Measurements from ENCODE around the gene MACROD2. TPM values are rescaled to one million over a fixed set of nuclear protein-coding genes. Genes with fewer than 3 reads are reported as not detected.
"Not testable (repeated sequence)": the region's sequence is repeated elsewhere in the genome, so short reads cannot be mapped to it uniquely, and the experiment has no call there.

MACROD2 gene
- total RNA-seq, 1 experiment from 2014 or later, result 1.4 TPM

GRCh38 chr20:15012566-15012965, 1017.2 kb downstream of the MACROD2 start:
- POLR2A ChIA-PET (ENCODE audit: low non-redundant PET), result no interaction called here
- Histone ChIP-seq H3K9me3 (ENCODE audit: low read depth, low read length, poor library complexity, severe bottlenecking) (peaks cover 9% of the 10 kb centered on the region), H3K36me3 (ENCODE audit: insufficient read depth, low read length, poor library complexity, severe bottlenecking) (no peaks in the 10 kb centered on the region), H3K4me3 (ENCODE audit: low read depth, low read length, poor library complexity, severe bottlenecking) (no peak overlapping the region), H3K4me1 (ENCODE audit: insufficient read depth, low read length, poor library complexity, severe bottlenecking) (no peaks in the 10 kb centered on the region), H3K27me3 (replicated peaks; ENCODE audit: insufficient read depth, low read depth, low read length, poor library complexity) (no peaks in the 10 kb centered on the region), H3K27ac (ENCODE audit: low read depth, low read length, poor library complexity, severe bottlenecking) (no peak overlapping the region)
- no peak for TF ChIP-seq CTCF (conservative IDR thresholded peaks at IDR 0.05; ENCODE audit: low read depth, low read length)
- no peak for TF ChIP-seq EZH2 (IDR thresholded peaks at IDR 0.05; ENCODE audit: borderline replicate concordance, low read depth, low read length, poor library complexity, severe bottlenecking)
- DNase-seq (ENCODE audit: low spot score), result no peak
- intact Hi-C loops (cut with micrococcal nuclease; ENCODE audit: unreplicated experiment), result no loop called here
- CTCF ChIA-PET, result no interaction called here
- no TSS peak for BruUV-seq (replicated peaks)

GRCh38 chr20:15016875-15017274, 1021.6 kb downstream of the MACROD2 start:
- BruUV-seq (replicated peaks); H3K4me1 ChIP-seq (ENCODE audit: insufficient read depth, low read length, poor library complexity, severe bottlenecking); POLR2A ChIA-PET (ENCODE audit: low non-redundant PET); intact Hi-C loops (cut with micrococcal nuclease; ENCODE audit: unreplicated experiment); H3K4me3 ChIP-seq (ENCODE audit: low read depth, low read length, poor library complexity, severe bottlenecking); DNase-seq (ENCODE audit: low spot score); H3K27ac ChIP-seq (ENCODE audit: low read depth, low read length, poor library complexity, severe bottlenecking); CTCF ChIA-PET; H3K27me3 ChIP-seq (replicated peaks; ENCODE audit: insufficient read depth, low read depth, low read length, poor library complexity); H3K9me3 ChIP-seq (ENCODE audit: low read depth, low read length, poor library complexity, severe bottlenecking); H3K36me3 ChIP-seq (ENCODE audit: insufficient read depth, low read length, poor library complexity, severe bottlenecking): not testable (repeated sequence)

GRCh38 chr20:15018966-15019365, 1023.6 kb downstream of the MACROD2 start:
- no peaks in the 10 kb centered on the region for H3K4me1 ChIP-seq (ENCODE audit: insufficient read depth, low read length, poor library complexity, severe bottlenecking)
- no peaks in the 10 kb centered on the region for H3K27me3 ChIP-seq (replicated peaks; ENCODE audit: insufficient read depth, low read depth, low read length, poor library complexity)
- no peak overlapping the region for H3K4me3 ChIP-seq (ENCODE audit: low read depth, low read length, poor library complexity, severe bottlenecking)
- intact Hi-C loops (cut with micrococcal nuclease; ENCODE audit: unreplicated experiment), result no loop called here
- TF ChIP-seq EZH2 (IDR thresholded peaks at IDR 0.05; ENCODE audit: borderline replicate concordance, low read depth, low read length, poor library complexity, severe bottlenecking) (no peak), CTCF (conservative IDR thresholded peaks at IDR 0.05; ENCODE audit: low read depth, low read length) (no peak)
- ChIA-PET CTCF (no interaction called here), POLR2A (ENCODE audit: low non-redundant PET) (no interaction called here)
- H3K36me3 ChIP-seq (ENCODE audit: insufficient read depth, low read length, poor library complexity, severe bottlenecking), result no peaks in the 10 kb centered on the region
- no peak for DNase-seq (ENCODE audit: low spot score)
- H3K27ac ChIP-seq (ENCODE audit: low read depth, low read length, poor library complexity, severe bottlenecking), result no peak overlapping the region
- peaks cover 5% of the 10 kb centered on the region for H3K9me3 ChIP-seq (ENCODE audit: low read depth, low read length, poor library complexity, severe bottlenecking)
- BruUV-seq (replicated peaks), result no TSS peak

GRCh38 chr20:15020845-15021244, 1025.5 kb downstream of the MACROD2 start:
- no peak for TF ChIP-seq CTCF (conservative IDR thresholded peaks at IDR 0.05; ENCODE audit: low read depth, low read length)
- no peak for TF ChIP-seq EZH2 (IDR thresholded peaks at IDR 0.05; ENCODE audit: borderline replicate concordance, low read depth, low read length, poor library complexity, severe bottlenecking)
- H3K36me3 ChIP-seq (ENCODE audit: insufficient read depth, low read length, poor library complexity, severe bottlenecking), result no peaks in the 10 kb centered on the region
- no peaks in the 10 kb centered on the region for H3K4me1 ChIP-seq (ENCODE audit: insufficient read depth, low read length, poor library complexity, severe bottlenecking)
- H3K27me3 ChIP-seq (replicated peaks; ENCODE audit: insufficient read depth, low read depth, low read length, poor library complexity), result no peaks in the 10 kb centered on the region
- ChIA-PET POLR2A (ENCODE audit: low non-redundant PET) (no interaction called here), CTCF (no interaction called here)
- intact Hi-C loops (cut with micrococcal nuclease; ENCODE audit: unreplicated experiment), result no loop called here
- no peak overlapping the region for H3K27ac ChIP-seq (ENCODE audit: low read depth, low read length, poor library complexity, severe bottlenecking)
- DNase-seq (ENCODE audit: low spot score), result no peak
- no TSS peak for BruUV-seq (replicated peaks)
- H3K9me3 ChIP-seq (ENCODE audit: low read depth, low read length, poor library complexity, severe bottlenecking), result peaks cover 5% of the 10 kb centered on the region
- no peak overlapping the region for H3K4me3 ChIP-seq (ENCODE audit: low read depth, low read length, poor library complexity, severe bottlenecking)
